ENCODE measurements around the gene PCSK4.

- TF ChIP-seq CTCF (IDR thresholded peaks at IDR 0.05) = no peak
- TF ChIP-seq NR3C1 (IDR thresholded peaks at IDR 0.05) = no peak
- TF ChIP-seq POLR2A (IDR thresholded peaks at IDR 0.05; ENCODE audit: low read length) = no peak
- no peak for TF ChIP-seq ZSCAN20 (CRISPR knock-in tag; IDR thresholded peaks at IDR 0.05)
- no peak for TF ChIP-seq RFX5 (IDR thresholded peaks at IDR 0.05)
- TF ChIP-seq ZFP36 (IDR thresholded peaks at IDR 0.05; ENCODE audit: borderline replicate concordance, partially characterized antibody) = no peak
- no peak for TF ChIP-seq ELK1 (IDR thresholded peaks at IDR 0.05; ENCODE audit: low read depth, low read length)
- TF ChIP-seq E2F6 (IDR thresholded peaks at IDR 0.05; ENCODE audit: borderline replicate concordance, low read depth) = no peak
- no peak for TF ChIP-seq PBX3 (IDR thresholded peaks at IDR 0.05)
- TF ChIP-seq JUN (IDR thresholded peaks at IDR 0.05) = no peak
Measured at GRCh38 chr19:1472231-1473084, 17.7 kb downstream of the PCSK4 start.

Measured in A549 (cell line).